Calu3 (cell line): ENCODE measurements around the gene BRINP3. TPM values are rescaled to one million over a fixed set of nuclear protein-coding genes. Genes with fewer than 3 reads are reported as not detected.

ENCODE experiments used
- BruUV-seq: library from RNA; stranded (reverse); fragments of 400-500 nt; replicated peaks from 2 replicates; lab custom pipeline; 2021; lab: Mats Ljungman, UMichigan
- CTCF ChIA-PET: fragments of 300-600 bp; sonication (Branson Sonifier 250); formaldehyde crosslinking; loops from one replicate; lab custom pipeline; 2022; ENCODE audit warnings: antibody characterized with exemption; lab: Charles Lee
- DNase-seq: peaks from one replicate; pipeline ENCODE4 v3.0.0; 2022
- H3K27ac Mint-ChIP-seq: one replicate; pipeline ENCODE4 v1.8.0; 2022; ENCODE audit warnings: mixed read lengths; ENCODE audit not compliant: unreplicated experiment
- H3K27me3 Mint-ChIP-seq: one replicate; pipeline ENCODE4 v1.8.0; 2022; ENCODE audit warnings: mixed read lengths; ENCODE audit not compliant: unreplicated experiment
- H3K36me3 Mint-ChIP-seq: one replicate; pipeline ENCODE4 v1.8.0; 2022; ENCODE audit warnings: mild to moderate bottlenecking, moderate library complexity, mixed read lengths; ENCODE audit not compliant: insufficient read depth, unreplicated experiment
- H3K4me1 Mint-ChIP-seq: one replicate; pipeline ENCODE4 v1.8.0; 2022; ENCODE audit warnings: mild to moderate bottlenecking, low read depth, mixed read lengths; ENCODE audit not compliant: unreplicated experiment
- H3K4me3 Mint-ChIP-seq: one replicate; pipeline ENCODE4 v1.8.0; 2022; ENCODE audit warnings: mild to moderate bottlenecking, low read depth, moderate library complexity, mixed read lengths; ENCODE audit not compliant: unreplicated experiment
- H3K9me3 Mint-ChIP-seq: one replicate; pipeline ENCODE4 v1.8.0; 2022; ENCODE audit warnings: low read depth, mixed read lengths; ENCODE audit not compliant: unreplicated experiment
- CTCF ChIP-seq: fragments of 200-600 bp; IDR thresholded peaks from one replicate; pipeline ENCODE4 v1.8.0; 2022; ENCODE audit warnings: antibody characterized with exemption; ENCODE audit not compliant: unreplicated experiment
- intact Hi-C: fragments of 100-400 bp; cut with micrococcal nuclease; formaldehyde crosslinking; loops from one replicate; pipeline ENCODE4 v1.10.0; 2022; ENCODE audit not compliant: unreplicated experiment
- total RNA-seq: library from RNA; stranded (reverse); gene quantifications from 2 replicates; pipeline ENCODE4 v1.2.3, GENCODE V29; 2022

Gene BRINP3
- total RNA-seq, 1 experiment from 2014 or later = not detected

DNA sequence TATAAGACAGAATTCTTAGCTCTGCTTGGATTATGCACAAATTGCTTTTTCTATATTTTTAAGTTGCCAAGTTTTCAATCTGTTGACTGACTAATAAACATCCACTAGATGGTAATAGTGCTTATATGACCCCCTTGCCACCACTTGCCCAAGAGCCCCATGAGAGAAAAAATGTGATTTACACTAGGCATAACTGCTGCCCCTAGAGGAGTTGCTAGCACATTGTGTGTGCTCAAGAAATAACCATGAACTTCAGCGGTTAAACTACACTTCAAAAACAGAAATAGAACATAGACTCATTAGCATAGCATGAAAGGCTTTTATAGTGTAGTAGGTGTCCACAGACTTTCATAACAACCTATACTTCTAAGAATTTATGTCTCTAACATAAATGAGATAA is 61.4 kb downstream of the BRINP3 start:
- intact Hi-C loops = no loop called here
- Mint-ChIP-seq H3K4me3 (no peak overlapping the region), H3K27ac (no peak overlapping the region), H3K4me1 (no peaks in the 10 kb centered on the region), H3K36me3 (no peaks in the 10 kb centered on the region), H3K9me3 (no peaks in the 10 kb centered on the region), H3K27me3 (no peaks in the 10 kb centered on the region)
- no TSS peak for BruUV-seq
- DNase-seq = no peak
- CTCF ChIA-PET = no interaction called here
- TF ChIP-seq CTCF = no peak

- CTCF ChIA-PET = no interaction called here
- Mint-ChIP-seq H3K27ac (no peak overlapping the region), H3K4me3 (no peak overlapping the region), H3K9me3 (no peaks in the 10 kb centered on the region), H3K36me3 (no peaks in the 10 kb centered on the region), H3K27me3 (no peaks in the 10 kb centered on the region), H3K4me1 (no peaks in the 10 kb centered on the region)
- DNase-seq = no peak
- BruUV-seq = no TSS peak
- TF ChIP-seq CTCF = no peak
- intact Hi-C loops = no loop called here
Observed at GRCh38 chr1:190413142-190413541, 64.5 kb downstream of the BRINP3 start.

DNA sequence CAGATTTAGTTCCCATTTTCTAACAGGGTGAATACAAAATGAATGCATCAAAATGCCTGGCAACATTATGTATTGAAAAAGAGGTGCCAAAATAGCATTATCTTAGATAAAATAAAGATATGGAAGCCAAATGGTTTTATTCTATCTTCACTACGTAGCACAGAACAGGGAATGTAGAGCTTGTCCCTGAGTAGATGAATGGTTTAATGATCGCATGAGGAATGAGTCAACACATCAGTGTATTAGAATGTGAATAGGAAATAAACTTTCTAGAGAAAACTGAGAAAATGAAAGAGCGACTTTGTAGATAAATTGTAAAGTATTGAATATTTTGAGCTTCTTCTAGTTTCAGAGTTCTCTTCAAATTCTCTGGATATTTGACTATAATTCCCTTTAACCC is 74.3 kb downstream of the BRINP3 start:
- intact Hi-C loops = no loop called here
- no peak for TF ChIP-seq CTCF
- DNase-seq = no peak
- no peaks in the 10 kb centered on the region for H3K4me1 Mint-ChIP-seq
- CTCF ChIA-PET = no interaction called here
- no peaks in the 10 kb centered on the region for H3K36me3 Mint-ChIP-seq
- H3K27ac Mint-ChIP-seq = no peak overlapping the region
- H3K4me3 Mint-ChIP-seq = no peak overlapping the region
- BruUV-seq = no TSS peak
- H3K27me3 Mint-ChIP-seq = no peaks in the 10 kb centered on the region
- H3K9me3 Mint-ChIP-seq = no peaks in the 10 kb centered on the region

DNA sequence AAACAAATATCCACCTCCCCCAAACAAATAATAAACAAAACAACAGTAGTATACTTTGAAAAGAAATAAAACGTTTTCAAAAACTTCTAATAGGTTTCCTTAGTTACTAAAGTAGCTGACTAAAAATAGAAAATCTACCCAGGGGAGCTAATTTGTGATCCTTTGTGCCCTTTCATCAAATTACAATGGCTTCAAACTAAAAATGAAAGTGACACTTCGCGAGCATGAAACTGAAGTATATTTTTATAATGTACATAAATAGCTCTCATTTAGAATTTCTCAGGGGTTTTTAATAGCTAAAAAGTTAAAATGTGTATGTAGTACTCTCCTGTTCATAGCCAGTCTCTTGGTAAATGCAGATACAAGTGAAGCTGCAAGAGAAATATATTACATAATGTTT is 78.4 kb downstream of the BRINP3 start:
- Mint-ChIP-seq H3K4me1 (peaks cover 9% of the 10 kb centered on the region), H3K9me3 (no peaks in the 10 kb centered on the region), H3K27me3 (no peaks in the 10 kb centered on the region), H3K36me3 (no peaks in the 10 kb centered on the region), H3K4me3 (no peak overlapping the region), H3K27ac (no peak overlapping the region)
- TF ChIP-seq CTCF = no peak
- DNase-seq = no peak
- CTCF ChIA-PET = no interaction called here
- intact Hi-C loops = no loop called here
- no TSS peak for BruUV-seq
